GM10847 (cell line): Measurements from ENCODE around the gene BUB1B.

Experiments
- POLR2A ChIP-seq: IDR thresholded peaks from 2 replicates; pipeline ENCODE4 v1.6.1; 2011; ENCODE audit not compliant: insufficient read length; ENCODE audit errors: extremely low read depth

The BUB1B gene

GRCh38 chr15:40247406-40247971, 86.6 kb downstream of the BUB1B start:
- TF ChIP-seq POLR2A: no peak

DNA sequence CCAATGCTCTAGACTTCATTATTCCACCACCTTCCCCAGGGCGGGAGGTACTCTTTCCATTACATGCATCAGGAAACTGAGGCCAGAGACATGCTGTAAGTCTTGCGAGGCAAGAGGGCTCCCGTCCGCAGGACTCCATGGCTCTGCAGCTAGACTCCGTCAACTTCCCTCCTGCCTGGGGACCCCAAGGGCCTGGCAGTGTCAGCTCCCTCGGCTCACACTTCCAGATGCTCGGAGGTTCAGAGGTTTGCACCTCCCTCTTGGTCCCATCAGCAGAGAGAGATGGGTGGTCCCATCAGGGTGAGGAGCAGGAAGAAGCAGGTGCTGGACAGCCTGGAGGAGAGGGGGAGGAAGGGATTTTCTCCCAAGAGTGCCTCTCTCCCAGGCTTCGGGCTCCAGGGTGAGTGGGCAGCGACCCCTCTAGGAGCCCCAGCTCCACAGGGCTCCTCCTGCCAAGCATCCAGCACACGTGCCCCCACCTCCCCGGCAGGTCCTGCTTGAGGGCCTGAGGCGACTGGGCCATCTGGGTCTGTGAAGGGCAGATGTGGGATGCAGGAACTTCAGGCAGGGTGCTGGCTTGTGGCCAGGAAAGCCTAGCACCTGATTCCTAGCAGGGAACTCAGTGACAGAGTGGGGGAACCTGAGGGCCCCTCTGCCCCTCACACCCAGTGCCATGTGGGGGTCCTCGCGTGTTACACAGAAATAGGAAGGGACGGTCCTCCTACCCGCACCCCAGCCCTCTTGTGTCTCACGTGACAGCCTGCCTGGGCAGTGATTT, 87.3 kb downstream of the BUB1B start:
- no peak for TF ChIP-seq POLR2A

DNA sequence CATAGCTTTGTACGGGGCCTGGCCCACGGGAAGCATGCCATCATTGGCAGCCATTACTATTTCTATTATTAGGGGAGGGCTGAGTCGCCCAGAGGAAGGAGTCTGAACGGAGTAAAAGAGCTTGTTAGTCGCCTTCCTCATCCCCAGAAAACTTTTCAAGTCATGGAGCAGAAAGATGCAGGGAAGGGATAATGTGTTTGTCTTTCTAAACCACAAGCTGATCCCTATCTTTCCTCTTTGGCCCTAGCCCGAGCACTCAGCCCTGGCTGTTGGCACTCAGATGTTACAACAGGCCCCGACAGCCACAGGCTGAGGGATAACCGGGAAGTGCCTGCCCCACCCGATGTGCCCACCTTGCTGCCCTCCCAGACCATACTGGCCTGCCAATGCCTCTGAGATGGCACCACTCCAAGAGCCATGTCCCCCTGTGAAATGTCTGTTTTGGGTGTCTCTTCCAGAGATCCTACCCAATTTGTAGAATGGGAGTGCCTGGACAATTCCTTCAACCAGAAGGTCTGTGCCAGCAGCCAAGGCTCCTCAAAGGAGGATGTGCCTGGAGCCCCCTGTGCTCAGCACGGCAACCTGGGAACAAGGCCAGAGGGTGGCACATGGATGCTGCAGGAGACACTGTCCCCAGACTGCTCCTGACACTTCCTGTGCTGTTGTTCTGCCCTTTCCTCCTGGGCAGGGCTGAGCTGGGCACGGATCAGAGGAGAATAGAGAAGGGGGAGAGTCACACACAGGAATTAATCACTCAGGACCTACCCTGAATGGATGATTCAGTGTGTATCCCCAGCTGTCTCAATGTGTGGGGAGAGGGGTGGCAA, 88.8 kb downstream of the BUB1B start:
- no peak for TF ChIP-seq POLR2A

GRCh38 chr15:40250304-40250656, 89.4 kb downstream of the BUB1B start:
- no peak for TF ChIP-seq POLR2A

- TF ChIP-seq POLR2A: no peak
Observed at GRCh38 chr15:40250771-40251483, 90.1 kb downstream of the BUB1B start.

GRCh38 chr15:40251486-40252140, 90.7 kb downstream of the BUB1B start:
- TF ChIP-seq POLR2A: no peak

- TF ChIP-seq POLR2A: no peak
Observed at GRCh38 chr15:40252141-40252437, 91.2 kb downstream of the BUB1B start.

DNA sequence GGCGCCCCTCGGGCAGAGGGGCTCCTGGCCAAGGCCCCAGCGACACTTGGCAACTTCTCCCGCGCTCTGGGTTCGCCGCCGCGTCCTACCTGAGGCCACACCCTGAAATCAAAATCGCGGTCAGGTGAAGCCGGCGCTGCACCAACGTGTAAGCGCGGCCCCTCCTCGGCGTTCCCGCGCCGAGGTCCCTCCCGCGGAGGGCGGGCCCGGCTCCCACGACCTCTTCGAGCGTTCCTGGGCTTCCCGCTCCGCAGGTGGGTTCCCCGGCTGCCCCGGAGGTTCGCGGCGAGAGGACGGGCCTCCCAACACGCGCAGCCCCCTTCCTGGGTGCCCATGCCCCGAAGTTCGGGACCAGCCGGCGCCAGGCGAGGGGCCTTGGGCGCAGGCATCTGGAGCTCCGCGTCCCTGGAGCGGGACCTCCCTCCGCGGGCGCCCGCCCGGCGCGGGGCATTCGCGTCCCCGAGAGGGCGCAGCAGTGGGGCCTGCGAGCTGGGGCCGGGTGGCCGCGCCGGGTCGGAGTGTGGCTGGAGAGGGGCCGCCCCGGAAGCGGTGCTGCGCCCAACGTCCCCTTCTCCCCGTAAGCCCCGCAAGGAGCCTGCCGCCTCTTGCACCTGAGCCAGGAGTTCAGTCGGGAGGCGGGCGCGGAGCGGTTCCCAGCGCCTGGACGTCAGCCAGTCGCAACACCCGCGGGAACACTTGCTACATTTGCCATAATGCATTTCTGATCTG, 91.7 kb downstream of the BUB1B start:
- no peak for TF ChIP-seq POLR2A

DNA sequence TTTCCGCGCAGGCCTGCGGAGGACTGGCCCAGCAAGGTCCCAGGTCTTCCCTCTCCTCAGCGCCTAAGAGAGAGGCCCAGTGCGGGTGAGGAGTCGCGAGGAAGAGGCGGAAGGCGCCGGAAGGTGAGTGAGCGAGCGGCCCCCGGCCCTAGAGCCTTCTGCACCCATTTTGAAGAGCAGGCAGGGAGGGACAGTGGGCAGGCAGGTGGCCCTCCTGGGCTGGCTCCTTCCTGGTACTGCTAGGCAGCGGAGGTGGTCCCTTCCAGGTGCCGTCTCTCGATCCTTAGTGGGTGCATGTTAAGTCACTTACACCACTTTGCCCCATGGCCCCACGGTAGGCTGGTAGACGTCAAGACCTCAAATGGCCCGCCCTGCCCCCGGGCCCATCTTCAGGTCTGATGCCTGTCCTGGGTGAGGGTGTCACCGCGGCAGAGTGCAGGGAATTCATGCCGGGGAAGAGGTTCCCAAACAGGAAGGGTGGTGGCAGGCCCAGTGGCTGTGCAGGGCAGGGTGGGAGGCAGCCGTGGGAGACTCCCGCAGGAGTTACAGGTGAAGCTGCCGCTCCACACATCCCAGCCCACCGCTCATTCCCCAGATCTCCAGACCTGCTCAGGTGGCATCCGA, 92.4 kb downstream of the BUB1B start:
- no peak for TF ChIP-seq POLR2A

- TF ChIP-seq POLR2A: no peak
Observed at GRCh38 chr15:40254452-40254851, 93.6 kb downstream of the BUB1B start.

DNA sequence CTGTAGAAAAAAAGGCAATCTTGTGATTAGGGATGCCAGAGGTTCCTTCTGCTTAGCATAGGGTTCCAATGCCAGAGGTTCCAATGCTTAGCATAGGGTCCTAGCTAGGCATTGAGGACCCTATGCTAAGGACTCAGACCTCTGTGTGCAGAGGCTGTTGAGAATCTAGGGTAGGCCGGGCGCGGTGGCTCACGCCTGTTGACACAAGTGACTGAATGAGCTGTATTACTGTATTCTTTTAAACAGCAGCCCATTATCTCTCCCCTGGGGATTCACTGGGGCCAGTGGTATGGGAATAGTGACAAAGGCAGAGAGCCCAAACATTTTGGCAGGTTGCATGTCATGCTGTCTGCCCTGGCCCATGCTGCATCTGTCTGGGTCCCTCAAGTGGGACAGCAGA, 94.2 kb downstream of the BUB1B start:
- TF ChIP-seq POLR2A: no peak

- no peak for TF ChIP-seq POLR2A
Observed at GRCh38 chr15:40256638-40257235, 95.9 kb downstream of the BUB1B start.

DNA sequence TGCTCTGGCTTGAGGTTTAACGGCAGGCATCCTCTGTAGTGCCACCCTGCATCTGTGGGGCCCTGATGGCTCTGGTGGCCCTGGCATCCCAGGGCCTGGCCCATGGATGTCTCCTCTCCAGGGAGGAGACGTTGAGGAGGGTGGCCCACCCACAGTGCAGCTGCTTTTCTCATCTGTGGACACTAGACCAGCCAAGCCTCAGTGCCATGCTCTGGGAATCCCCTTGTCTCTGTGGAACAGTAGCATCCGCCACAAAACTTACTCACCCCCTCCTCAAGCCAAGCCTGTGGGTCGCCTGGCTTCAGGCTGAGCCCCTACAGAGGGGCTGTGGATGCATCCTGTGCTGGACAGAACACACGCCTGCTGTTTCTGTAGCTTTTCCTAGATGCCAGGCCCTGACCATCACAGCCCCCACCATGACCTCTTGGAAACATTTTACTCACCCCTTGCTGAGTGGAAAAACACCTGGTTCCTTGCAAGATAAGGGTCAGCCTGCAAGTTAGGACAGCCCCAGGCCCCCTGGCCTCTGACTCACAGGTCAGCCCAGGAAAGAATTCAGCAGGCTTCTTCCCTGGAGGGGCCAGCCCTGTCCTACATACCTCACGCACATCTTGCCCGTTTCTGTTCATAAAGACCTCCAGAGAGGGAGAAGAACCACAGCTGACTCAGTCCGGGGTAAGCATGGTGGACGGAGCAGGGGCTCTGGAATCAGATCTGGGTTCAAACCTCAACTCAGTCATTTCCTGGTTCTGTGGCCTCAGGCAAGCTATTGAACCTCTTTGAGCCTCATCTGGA, 97.0 kb downstream of the BUB1B start:
- TF ChIP-seq POLR2A: no peak
